ENCODE results near the gene SP140. TPM values are rescaled to one million over a fixed set of nuclear protein-coding genes. Genes with fewer than 3 reads are reported as not detected.

The SP140 gene
- total and polyA plus RNA-seq, 2 experiments from 2014 or later = 0.24 to 0.70 TPM

GRCh38 chr2:230258483-230258882 lies 32.9 kb downstream of the SP140 start:
- Histone ChIP-seq H3K36me3 (ENCODE audit: insufficient read depth) (no peaks in the 10 kb centered on the region), H3K79me2 (replicated peaks; ENCODE audit: insufficient read depth) (no peaks in the 10 kb centered on the region), H3K9me2 (ENCODE audit: insufficient read depth) (no peaks in the 10 kb centered on the region), H3K27ac (ENCODE audit: low read depth) (no peak overlapping the region), H3K4me3 (no peak overlapping the region), H4K20me1 (replicated peaks; ENCODE audit: insufficient read depth) (no peaks in the 10 kb centered on the region), H3K27me3 (ENCODE audit: insufficient read depth) (no peaks in the 10 kb centered on the region), H3K4me1 (ENCODE audit: insufficient read depth) (no peaks in the 10 kb centered on the region), H2AFZ (no peak overlapping the region), H3K4me2 (no peak overlapping the region), H3F3A (replicated peaks; ENCODE audit: low read depth) (no peaks in the 10 kb centered on the region)
- Mint-ChIP-seq H3K36me3 (ENCODE audit: low read depth) (no peaks in the 10 kb centered on the region), H3K9me3 (no peaks in the 10 kb centered on the region), H3K27ac (no peak overlapping the region), H3K4me1 (no peaks in the 10 kb centered on the region; the same call in 2 of the 3 replicates), H3K4me3 (no peak overlapping the region), H3K27me3 (ENCODE audit: insufficient read depth, low read depth, poor library complexity) (no peaks in the 10 kb centered on the region)
- ATAC-seq (no peak), DNase-seq (ENCODE audit: low spot score) (no peak)
- TF ChIP-seq EZH2 (IDR thresholded peaks at IDR 0.05; ENCODE audit: low read depth, unreplicated experiment) (no peak), POLR2AphosphoS5 (IDR thresholded peaks at IDR 0.05; ENCODE audit: low read depth) (no peak), JUNB (IDR thresholded peaks at IDR 0.05; ENCODE audit: unreplicated experiment) (no peak), ZNF462 (CRISPR knock-in tag; IDR thresholded peaks at IDR 0.05) (no peak)
- TF ChIP-seq, protein P1, sequence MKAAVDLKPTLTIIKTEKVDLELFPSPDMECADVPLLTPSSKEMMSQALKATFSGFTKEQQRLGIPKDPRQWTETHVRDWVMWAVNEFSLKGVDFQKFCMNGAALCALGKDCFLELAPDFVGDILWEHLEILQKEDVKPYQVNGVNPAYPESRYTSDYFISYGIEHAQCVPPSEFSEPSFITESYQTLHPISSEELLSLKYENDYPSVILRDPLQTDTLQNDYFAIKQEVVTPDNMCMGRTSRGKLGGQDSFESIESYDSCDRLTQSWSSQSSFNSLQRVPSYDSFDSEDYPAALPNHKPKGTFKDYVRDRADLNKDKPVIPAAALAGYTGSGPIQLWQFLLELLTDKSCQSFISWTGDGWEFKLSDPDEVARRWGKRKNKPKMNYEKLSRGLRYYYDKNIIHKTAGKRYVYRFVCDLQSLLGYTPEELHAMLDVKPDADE (IDR thresholded peaks at IDR 0.05) = no peak
- TF ChIP-seq, protein P2, sequence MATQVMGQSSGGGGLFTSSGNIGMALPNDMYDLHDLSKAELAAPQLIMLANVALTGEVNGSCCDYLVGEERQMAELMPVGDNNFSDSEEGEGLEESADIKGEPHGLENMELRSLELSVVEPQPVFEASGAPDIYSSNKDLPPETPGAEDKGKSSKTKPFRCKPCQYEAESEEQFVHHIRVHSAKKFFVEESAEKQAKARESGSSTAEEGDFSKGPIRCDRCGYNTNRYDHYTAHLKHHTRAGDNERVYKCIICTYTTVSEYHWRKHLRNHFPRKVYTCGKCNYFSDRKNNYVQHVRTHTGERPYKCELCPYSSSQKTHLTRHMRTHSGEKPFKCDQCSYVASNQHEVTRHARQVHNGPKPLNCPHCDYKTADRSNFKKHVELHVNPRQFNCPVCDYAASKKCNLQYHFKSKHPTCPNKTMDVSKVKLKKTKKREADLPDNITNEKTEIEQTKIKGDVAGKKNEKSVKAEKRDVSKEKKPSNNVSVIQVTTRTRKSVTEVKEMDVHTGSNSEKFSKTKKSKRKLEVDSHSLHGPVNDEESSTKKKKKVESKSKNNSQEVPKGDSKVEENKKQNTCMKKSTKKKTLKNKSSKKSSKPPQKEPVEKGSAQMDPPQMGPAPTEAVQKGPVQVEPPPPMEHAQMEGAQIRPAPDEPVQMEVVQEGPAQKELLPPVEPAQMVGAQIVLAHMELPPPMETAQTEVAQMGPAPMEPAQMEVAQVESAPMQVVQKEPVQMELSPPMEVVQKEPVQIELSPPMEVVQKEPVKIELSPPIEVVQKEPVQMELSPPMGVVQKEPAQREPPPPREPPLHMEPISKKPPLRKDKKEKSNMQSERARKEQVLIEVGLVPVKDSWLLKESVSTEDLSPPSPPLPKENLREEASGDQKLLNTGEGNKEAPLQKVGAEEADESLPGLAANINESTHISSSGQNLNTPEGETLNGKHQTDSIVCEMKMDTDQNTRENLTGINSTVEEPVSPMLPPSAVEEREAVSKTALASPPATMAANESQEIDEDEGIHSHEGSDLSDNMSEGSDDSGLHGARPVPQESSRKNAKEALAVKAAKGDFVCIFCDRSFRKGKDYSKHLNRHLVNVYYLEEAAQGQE (IDR thresholded peaks at IDR 0.05; ENCODE audit: unreplicated experiment) = no peak

Measured in GM23338 (cell line).